Pons (tissue), 1 donor: ENCODE data around the gene MEGF6.
"Not testable (repeated sequence)": the region's sequence is repeated elsewhere in the genome, so short reads cannot be mapped to it uniquely, and the experiment has no call there.

Experiments used
- DNase-seq: peaks from one replicate; pipeline ENCODE4 v3.0.0-alpha.2; 2016; ENCODE audit warnings: low spot score

The MEGF6 gene

GRCh38 chr1:3593334-3593733, 18.0 kb downstream of the MEGF6 start:
- DNase-seq, result no peak

DNA sequence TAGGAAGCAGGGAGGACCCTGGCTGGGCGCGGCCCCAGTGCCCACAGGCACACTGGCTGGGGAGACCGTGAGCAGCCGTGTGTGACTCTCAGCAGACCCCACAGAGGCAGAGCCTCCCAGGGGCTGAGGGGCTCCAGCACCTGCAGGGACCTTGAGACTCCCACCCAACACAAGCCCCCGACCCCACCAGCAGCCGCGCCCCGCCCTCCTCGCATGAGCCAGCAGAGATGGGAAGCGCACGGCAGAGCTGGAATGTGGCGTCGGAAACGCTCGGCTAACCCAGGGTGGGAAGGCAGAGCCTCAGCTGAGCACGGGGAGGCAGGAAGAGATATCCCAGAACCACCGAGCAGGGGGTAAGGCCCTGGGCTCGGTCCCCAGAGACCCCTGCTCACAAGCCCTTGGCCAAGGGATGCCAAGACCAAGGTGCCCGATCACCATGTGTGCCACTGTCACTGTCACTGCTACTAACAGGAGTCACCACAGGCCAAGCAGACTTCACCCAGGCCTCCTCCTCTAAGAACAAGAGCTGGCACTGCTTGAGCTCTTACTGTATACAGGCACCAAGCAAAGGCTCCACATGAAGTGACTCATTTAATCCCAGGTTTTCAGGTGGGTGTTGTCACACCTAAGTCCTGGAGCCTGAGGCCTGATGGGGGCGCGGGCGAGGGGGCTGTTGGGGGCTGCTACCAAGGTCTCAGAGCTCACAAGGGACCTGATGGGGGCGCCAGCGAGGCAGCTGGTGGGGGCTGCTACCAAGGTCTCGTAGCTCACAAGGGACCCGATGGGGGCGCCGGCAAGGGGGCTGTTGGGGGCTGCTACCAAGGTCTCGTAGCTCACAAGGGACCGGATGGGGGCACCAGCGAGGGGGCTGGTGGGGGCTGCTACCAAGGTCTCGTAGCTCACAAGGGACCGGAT, 20.1 kb downstream of the MEGF6 start:
- no peak for DNase-seq

DNA sequence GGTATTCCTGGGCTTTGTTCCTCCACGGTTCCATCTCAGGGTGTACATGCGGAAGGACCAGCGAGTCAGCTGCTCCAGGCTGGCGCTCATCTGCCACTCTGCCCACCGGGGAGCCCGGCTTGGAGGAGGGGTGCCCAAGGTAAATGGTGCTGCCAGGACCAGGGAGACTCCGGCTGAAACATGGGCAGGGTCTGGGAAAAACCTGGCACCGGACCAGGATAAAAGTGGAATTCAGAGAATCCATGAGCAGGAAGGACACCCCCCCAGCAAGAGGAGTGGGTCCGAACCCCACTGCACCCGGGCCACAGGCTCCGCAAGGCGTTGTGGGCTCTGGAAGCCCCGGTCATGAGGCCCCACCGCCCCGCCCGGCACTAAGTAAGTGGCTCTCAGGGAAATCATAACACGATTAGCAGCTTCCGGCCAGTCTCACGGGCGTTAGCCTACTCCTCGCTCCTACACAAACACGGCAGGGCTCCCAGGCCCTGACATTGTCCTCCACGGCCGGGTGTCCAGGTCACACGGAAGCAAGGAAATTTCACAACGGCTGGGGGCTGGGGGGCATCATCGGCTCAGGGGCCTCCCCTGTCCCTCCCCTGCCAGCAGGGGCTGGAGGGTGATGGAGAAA, 21.1 kb downstream of the MEGF6 start:
- DNase-seq, result no peak

GRCh38 chr1:3588395-3588794, 22.9 kb downstream of the MEGF6 start:
- DNase-seq, result no peak

DNA sequence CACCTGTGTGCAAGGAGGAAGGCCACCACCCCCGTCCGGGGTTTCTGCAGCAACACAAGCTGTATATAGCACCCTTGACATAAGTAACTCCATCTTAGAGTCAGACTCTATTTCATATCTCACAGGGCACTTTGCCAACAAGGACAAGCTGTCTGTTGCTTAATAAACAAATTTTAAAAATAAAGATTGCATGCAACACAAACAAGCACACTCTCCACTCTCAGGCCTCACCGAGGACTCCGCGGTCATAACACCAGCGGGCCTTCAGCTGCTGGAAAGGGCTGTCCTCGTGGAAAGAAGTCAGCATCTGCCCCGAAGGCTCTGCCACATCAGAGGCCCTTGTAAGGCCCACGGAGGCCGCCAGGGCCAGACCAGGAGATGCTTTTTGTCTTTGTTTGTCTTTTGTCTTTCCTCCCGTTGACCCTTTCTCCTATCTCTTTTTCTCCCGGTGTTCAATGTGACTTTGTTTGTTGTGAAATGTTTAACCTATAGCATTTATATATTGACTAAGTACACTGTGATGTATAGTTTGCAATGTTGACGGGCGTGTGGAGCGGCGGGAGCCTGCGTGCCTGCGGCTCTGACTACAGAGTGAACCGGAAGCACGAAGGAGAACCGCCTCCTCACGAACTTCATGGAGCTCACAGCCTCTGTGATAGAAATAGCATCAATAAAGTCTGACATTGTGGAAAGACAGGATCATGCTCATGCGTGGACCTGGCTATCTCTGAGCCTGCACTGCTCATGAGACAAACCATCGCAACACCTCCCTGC, 24.1 kb downstream of the MEGF6 start:
- DNase-seq, result no peak

GRCh38 chr1:3585940-3586568, 25.3 kb downstream of the MEGF6 start:
- no peak for DNase-seq

- DNase-seq, result not testable (repeated sequence)
These were observed 25.9 kb downstream of the MEGF6 start for GRCh38 chr1:3585353-3585868.

- no peak for DNase-seq
These were observed 26.4 kb downstream of the MEGF6 start for GRCh38 chr1:3584915-3585314.

DNA sequence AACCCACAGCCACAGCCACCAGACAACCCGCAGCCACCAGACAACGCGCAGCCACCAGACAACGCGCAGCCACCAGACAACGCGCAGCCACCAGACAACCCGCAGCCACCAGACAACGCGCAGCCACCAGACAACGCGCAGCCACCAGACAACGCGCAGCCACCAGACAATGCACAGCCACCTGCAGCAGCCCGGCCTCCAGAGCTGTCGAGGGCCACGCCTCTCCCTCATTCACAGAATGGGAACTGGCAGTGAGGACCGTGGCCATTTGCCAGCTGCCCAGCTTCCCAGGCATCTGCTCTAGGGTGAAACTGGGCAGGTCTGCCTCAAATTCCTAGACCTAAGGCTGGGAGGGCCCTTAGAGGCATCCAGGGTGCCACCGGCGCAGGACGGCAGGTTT, 27.6 kb downstream of the MEGF6 start:
- DNase-seq, result not testable (repeated sequence)

DNA sequence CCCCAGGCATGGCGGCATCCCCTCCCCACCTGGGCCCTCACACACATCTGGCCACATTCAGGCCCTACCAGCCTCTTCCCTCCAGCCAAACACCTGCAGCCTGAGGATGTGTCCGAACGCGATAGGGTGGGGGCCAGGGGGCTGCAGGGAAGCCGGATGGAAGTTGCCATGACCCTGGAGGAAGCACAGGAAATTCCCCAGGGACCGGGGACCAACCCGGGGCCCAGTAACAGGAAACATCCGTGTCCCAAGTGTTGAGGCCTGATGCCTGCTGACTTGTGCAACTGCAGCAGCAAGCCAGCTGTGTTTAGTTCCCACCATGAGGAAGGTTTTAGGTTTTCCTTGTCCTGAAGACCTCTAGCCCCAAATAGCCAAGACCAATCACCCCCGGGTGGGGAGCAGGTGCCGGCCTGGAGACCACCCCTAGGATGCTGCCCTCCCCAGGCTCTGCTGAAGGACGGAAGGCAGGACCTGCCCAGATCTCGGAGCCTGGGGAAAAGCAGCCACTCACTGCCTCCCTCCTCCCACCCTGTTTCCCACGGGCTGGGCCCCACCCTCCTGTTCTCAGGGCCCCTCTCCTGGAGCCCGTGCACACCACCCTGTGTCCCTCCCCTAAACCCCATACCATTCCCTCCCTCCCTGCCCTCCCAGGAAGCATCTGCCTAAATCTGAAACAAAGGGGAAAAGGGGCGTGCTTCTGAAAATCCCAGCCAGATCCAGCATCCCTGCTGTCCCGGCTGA, 29.8 kb downstream of the MEGF6 start:
- DNase-seq, result no peak

GRCh38 chr1:3580231-3580630, 31.1 kb downstream of the MEGF6 start:
- DNase-seq, result no peak

DNA sequence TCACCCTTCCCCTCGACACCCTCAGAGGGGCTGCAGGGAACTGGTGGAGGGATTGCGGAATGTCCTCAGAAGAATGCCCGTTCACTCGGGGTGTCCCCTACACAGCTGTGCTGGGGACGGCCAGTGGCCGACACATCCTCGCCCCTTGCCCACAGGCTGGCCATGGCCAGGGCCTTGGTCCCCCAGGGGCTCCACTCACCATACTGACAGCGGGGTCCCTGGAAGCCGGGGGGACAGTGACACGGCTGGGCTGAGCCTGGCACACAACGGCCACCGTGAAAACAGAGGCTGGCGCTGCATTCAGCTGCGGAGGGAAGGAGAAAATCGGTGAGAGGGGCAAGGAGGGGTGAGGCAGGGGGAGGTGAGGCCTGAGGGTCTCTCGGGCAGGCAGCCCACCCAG, 31.7 kb downstream of the MEGF6 start:
- DNase-seq, result no peak

- DNase-seq, result no peak
These were observed 32.4 kb downstream of the MEGF6 start for GRCh38 chr1:3578906-3579305.

DNA sequence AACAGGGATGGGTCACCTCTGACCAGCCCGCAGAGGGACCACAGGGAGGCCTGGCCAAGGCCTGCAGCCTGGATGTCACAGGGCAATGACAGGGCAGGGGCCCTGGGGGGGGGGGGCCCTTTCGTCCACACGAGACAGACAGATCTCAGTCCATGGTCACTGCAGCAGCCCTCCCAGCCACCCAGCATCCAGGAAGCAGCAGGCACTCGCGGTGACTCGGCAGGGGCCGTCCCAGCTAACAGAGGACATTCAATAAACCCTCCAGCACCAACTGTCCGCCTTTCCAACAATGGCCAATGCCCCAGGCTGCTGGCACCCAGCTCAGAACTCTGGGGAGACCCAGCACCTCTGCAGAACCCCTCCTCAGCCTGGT, 32.9 kb downstream of the MEGF6 start:
- no peak for DNase-seq

DNA sequence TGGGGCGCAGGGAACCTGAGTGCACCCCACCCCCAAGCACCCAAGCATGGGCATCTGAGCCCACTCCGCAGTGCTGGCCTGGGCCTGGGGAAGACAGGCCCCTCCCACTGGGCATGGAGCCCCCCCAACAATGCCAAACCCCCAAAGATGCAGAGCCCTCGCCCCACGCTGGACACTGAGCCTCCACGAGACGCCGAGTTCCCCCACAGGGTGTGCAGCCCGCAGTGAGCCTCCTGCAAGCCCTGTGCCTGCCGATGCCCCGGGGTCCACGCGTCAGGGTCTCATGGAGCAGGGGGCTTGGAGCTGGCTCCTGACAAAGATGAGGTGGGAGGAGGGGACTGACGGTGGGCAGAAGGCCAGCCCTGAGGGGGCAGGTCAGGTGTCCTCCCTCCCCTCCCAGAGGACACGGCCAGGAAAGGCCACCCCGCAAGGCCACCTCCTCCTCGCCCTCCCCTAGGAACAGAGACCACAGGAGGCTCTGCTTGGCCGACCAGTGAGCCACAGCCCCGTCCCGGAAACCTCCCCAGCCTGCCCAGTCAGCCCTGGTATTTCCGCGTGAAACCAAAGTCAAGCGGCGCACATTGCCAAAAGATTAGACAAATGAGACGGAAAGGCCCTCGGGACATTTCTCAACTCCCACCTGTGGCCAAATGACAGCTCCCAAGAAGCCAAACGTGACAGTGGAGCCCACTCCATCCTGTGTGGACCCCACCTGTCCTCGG, 33.4 kb downstream of the MEGF6 start:
- DNase-seq, result no peak

GRCh38 chr1:3577300-3577699, 34.0 kb downstream of the MEGF6 start:
- DNase-seq, result no peak

DNA sequence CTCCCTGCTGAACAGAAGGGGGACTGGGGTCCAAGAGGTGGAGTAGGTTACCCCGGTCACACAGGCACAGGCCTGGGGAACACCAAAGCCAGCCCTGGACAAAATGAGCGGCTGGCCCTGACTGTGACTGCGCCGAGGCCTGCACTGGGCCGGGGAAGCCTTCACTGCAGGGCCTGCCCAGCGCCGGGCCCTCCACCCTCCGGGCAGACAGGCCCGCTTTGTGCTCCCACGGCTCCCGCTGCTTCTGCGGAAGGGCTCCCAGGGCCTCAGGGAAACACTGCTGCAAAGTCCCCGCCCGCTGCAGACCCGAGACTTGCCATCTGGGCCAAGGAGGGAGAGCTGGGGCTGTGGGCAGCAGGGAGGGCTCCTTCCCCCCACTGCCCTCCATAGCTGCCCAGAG, 35.3 kb downstream of the MEGF6 start:
- DNase-seq, result no peak

- not testable (repeated sequence) for DNase-seq
These were observed 35.8 kb downstream of the MEGF6 start for GRCh38 chr1:3575515-3575914.

- DNase-seq, result no peak
These were observed 37.8 kb downstream of the MEGF6 start for GRCh38 chr1:3573500-3573899.

GRCh38 chr1:3572638-3573037, 38.7 kb downstream of the MEGF6 start:
- DNase-seq, result not testable (repeated sequence)

GRCh38 chr1:3571263-3571662, 40.0 kb downstream of the MEGF6 start:
- no peak for DNase-seq
